Esophagus muscularis mucosa (tissue), 4 donors: ENCODE measurements around the gene ECI1. TPM values are rescaled to one million over a fixed set of nuclear protein-coding genes. Genes with fewer than 3 reads are reported as not detected.

Experiments used
- DNase-seq: peaks from one replicate; pipeline ENCODE4 v3.0.0-alpha.2; 2017; ENCODE audit errors: extremely low spot score
- H3K27ac ChIP-seq, 4 donors: fragments of 200-600 bp; sonication (generic); replicated peaks in 1 of 4; 1 replicate in 3 of 4; 2 replicates in 1 of 4; pipeline ENCODE4 v1.5.1; 2016 to 2019; ENCODE audit warnings: mild to moderate bottlenecking in 1 of 4
- H3K27me3 ChIP-seq, 4 donors: fragments of 200-600 bp; sonication (generic); one replicate each; pipeline versions ENCODE4 v1.5.1 to v1.6.0; 2016 to 2019
- H3K36me3 ChIP-seq, 4 donors: fragments of 200-600 bp; sonication (generic); one replicate each; pipeline ENCODE4 v1.5.1; 2016 to 2019
- H3K4me1 ChIP-seq, 4 donors: fragments of 200-600 bp; sonication (generic); one replicate each; pipeline ENCODE4 v1.5.1; 2016 to 2019
- H3K4me3 ChIP-seq, 4 donors: fragments of 200-600 bp; sonication (generic); 1 replicate in 2 of 4; 2 replicates in 2 of 4; pipeline ENCODE4 v1.5.1; 2016 to 2019; ENCODE audit warnings: mild to moderate bottlenecking in 4 of 4, moderate library complexity in 1 of 4
- H3K9me3 ChIP-seq, 4 donors: fragments of 200-600 bp; sonication (generic); 1 replicate in 3 of 4; 2 replicates in 1 of 4; pipeline ENCODE4 v1.5.1; 2016 to 2019
- CTCF ChIP-seq, 3 experiments: fragments of 200-600 bp in 2 of 3; fragments of 450-650 bp in 1 of 3; sonication (generic) in 2 of 3; IDR thresholded peaks; one replicate each; pipeline ENCODE4 v1.5.1; 2017 to 2019; ENCODE audit warnings: antibody characterized with exemption in 3 of 3, mild to moderate bottlenecking in 2 of 3, moderate library complexity in 1 of 3
- EP300 ChIP-seq: sonication (generic); formaldehyde crosslinking; IDR thresholded peaks from one replicate; pipeline ENCODE4 v1.6.1; 2017; ENCODE audit warnings: antibody characterized with exemption
- POLR2A ChIP-seq: fragments of 450-650 bp; IDR thresholded peaks from one replicate; pipeline ENCODE4 v1.6.1; 2017; ENCODE audit warnings: antibody characterized with exemption, moderate library complexity, mild to moderate bottlenecking, low read depth
- POLR2AphosphoS5 ChIP-seq, 2 donors: sonication (generic); formaldehyde crosslinking; IDR thresholded peaks; one replicate each; pipeline ENCODE4 v1.6.1; 2017; ENCODE audit warnings: antibody characterized with exemption in 2 of 2
- WGBS: methylation state at CpG from one replicate; pipeline ENCODE4 v1.1.5; 2018; 5-methylcytosine and 5-hydroxymethylcytosine counted together
- intact Hi-C: fragments of 100-400 bp; cut with DNase I; formaldehyde crosslinking; loops from one replicate; pipeline ENCODE4 v1.15.1; 2023
- total RNA-seq, 4 donors: library from RNA; depleted of rRNA; stranded (reverse); fragments of >200 nt; gene quantifications; one replicate each; pipeline versions ENCODE4 v1.1.0 to v1.2.1, GENCODE V29; 2016

ECI1 gene
- total RNA-seq, 4 donors from 2014 or later = 51.9 to 115 (median 86.6) TPM

GRCh38 chr16:2289282-2289681, 37.9 kb upstream of the ECI1 start:
- DNase-seq = no peak
- 97% methylated on average over 6 of the region's 23 CpGs for WGBS
- TF ChIP-seq POLR2A = no peak
- no peak for TF ChIP-seq CTCF (IDR thresholded peaks at IDR 0.05)
- no peak for TF ChIP-seq EP300
- TF ChIP-seq POLR2AphosphoS5 (IDR thresholded peaks at IDR 0.05) = no peak
- no peaks in the 10 kb centered on the region for H3K27me3 ChIP-seq
- H3K9me3 ChIP-seq = no peaks in the 10 kb centered on the region
- peaks cover 23 to 99% (median 84%) of the 10 kb centered on the region in 4 donors for H3K36me3 ChIP-seq
- no peak overlapping the region for H3K4me3 ChIP-seq
- H3K4me1 ChIP-seq = no peaks in the 10 kb centered on the region
- no peak overlapping the region for H3K27ac ChIP-seq
- intact Hi-C loops = no loop called here

GRCh38 chr16:2288726-2289125, 37.3 kb upstream of the ECI1 start:
- H3K27me3 ChIP-seq = no peaks in the 10 kb centered on the region
- H3K27ac ChIP-seq = no peak overlapping the region
- intact Hi-C loops = no loop called here
- no peaks in the 10 kb centered on the region for H3K9me3 ChIP-seq
- WGBS = 73% methylated on average over 8 of the region's 8 CpGs
- no peak for TF ChIP-seq POLR2A
- no peak overlapping the region for H3K4me3 ChIP-seq
- H3K36me3 ChIP-seq = peaks cover 23 to 99% (median 86%) of the 10 kb centered on the region in 4 donors
- no peak for DNase-seq
- H3K4me1 ChIP-seq = no peaks in the 10 kb centered on the region

- no peak overlapping the region for H3K4me3 ChIP-seq
- H3K36me3 ChIP-seq = peaks cover 23 to 100% (median 91%) of the 10 kb centered on the region in 4 donors
- no peaks in the 10 kb centered on the region for H3K4me1 ChIP-seq
- 82% methylated on average over 28 of the region's 35 CpGs for WGBS
- intact Hi-C loops = no loop called here
- no peak overlapping the region for H3K27ac ChIP-seq
- TF ChIP-seq EP300 = no peak
- TF ChIP-seq POLR2A = no peak
- TF ChIP-seq POLR2AphosphoS5 (IDR thresholded peaks at IDR 0.05) = no peak
- TF ChIP-seq CTCF (IDR thresholded peaks at IDR 0.05) = no peak
- H3K9me3 ChIP-seq = no peaks in the 10 kb centered on the region
- no peak for DNase-seq
- H3K27me3 ChIP-seq = no peaks in the 10 kb centered on the region
These were observed 36.6 kb upstream of the ECI1 start for GRCh38 chr16:2287916-2288547.

DNA sequence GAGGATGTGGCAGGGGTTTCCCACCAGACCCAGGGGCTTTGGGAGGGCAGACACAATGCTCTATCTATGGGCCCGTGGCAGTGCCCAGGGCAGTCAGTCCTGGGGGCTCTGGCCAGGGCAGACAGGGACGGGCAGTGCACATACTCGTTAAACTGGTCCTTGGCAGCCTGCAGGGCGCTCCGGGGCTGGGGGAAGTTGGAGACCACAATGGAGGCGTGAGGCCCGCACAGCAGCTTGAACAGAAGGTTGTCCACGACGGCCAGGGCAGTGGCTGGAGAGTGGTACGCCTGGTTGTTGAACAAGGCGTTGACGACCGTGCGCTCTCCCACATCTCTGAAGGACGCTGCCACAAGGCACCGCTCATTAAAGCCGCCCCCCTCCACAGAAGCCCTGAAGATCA, 35.2 kb upstream of the ECI1 start:
- Histone ChIP-seq H3K27ac (no peak overlapping the region), H3K4me3 (no peak overlapping the region), H3K9me3 (no peaks in the 10 kb centered on the region), H3K36me3 (peaks cover 15 to 92% (median 82%) of the 10 kb centered on the region in 4 donors), H3K4me1 (no peaks in the 10 kb centered on the region), H3K27me3 (no peaks in the 10 kb centered on the region)
- TF ChIP-seq EP300 = no peak
- no peak for TF ChIP-seq POLR2AphosphoS5 (IDR thresholded peaks at IDR 0.05)
- DNase-seq = no peak
- 100% methylated on average over 2 of the region's 17 CpGs for WGBS
- intact Hi-C loops = no loop called here

- no peaks in the 10 kb centered on the region for H3K4me1 ChIP-seq
- no peak overlapping the region for H3K4me3 ChIP-seq
- peaks cover 8 to 92% (median 82%) of the 10 kb centered on the region in 4 donors for H3K36me3 ChIP-seq
- no peak overlapping the region for H3K27ac ChIP-seq
- no peaks in the 10 kb centered on the region for H3K27me3 ChIP-seq
- WGBS = 50% methylated on average over 4 of the region's 13 CpGs
- intact Hi-C loops = no loop called here
- H3K9me3 ChIP-seq = no peaks in the 10 kb centered on the region
- DNase-seq = no peak
- no peak for TF ChIP-seq POLR2A
- TF ChIP-seq EP300 = no peak
- no peak for TF ChIP-seq POLR2AphosphoS5 (IDR thresholded peaks at IDR 0.05)
- no peak for TF ChIP-seq CTCF (IDR thresholded peaks at IDR 0.05)
These were observed 34.4 kb upstream of the ECI1 start for GRCh38 chr16:2285731-2286191.
